Spleen (tissue), 11 donors: ENCODE data around the gene MS4A13. TPM values are rescaled to one million over a fixed set of nuclear protein-coding genes. Genes with fewer than 3 reads are reported as not detected.
"Not testable (repeated sequence)": the region's sequence is repeated elsewhere in the genome, so short reads cannot be mapped to it uniquely, and the experiment has no call there.

Experiments
- DNase-seq: peaks from one replicate; pipeline ENCODE4 v3.0.0-alpha.2; 2020
- H3K27ac ChIP-seq, 8 donors: fragments of 200-600 bp; sonication (generic) in 7 of 8; 1 replicate in 4 of 8; 2 replicates in 4 of 8; pipeline versions ENCODE4 v1.5.0 to v1.8.0; 2016 to 2021; ENCODE audit warnings: inconsistent platforms in 4 of 8, mild to moderate bottlenecking in 4 of 8, moderate library complexity in 1 of 8
- H3K27me3 ChIP-seq, 7 donors: fragments of 200-600 bp; sonication (generic) in 6 of 7; replicated peaks in 1 of 7; 1 replicate in 4 of 7; 2 replicates in 3 of 7; pipeline versions ENCODE4 v1.5.0 to v1.8.0; 2016 to 2021; ENCODE audit warnings: inconsistent platforms in 3 of 7, mild to moderate bottlenecking in 1 of 7
- H3K36me3 ChIP-seq, 6 donors: fragments of 200-600 bp; sonication (generic) in 5 of 6; 1 replicate in 4 of 6; 2 replicates in 2 of 6; pipeline versions ENCODE4 v1.5.0 to v1.8.0; 2016 to 2021; ENCODE audit warnings: inconsistent platforms in 2 of 6
- H3K4me1 ChIP-seq, 6 donors: fragments of 200-600 bp; sonication (generic) in 5 of 6; 1 replicate in 3 of 6; 2 replicates in 3 of 6; pipeline versions ENCODE4 v1.5.0 to v1.8.0; 2016 to 2021; ENCODE audit warnings: inconsistent platforms in 3 of 6
- H3K4me3 ChIP-seq, 8 donors: fragments of 200-600 bp; sonication (generic) in 7 of 8; 1 replicate in 4 of 8; 2 replicates in 4 of 8; pipeline versions ENCODE4 v1.5.0 to v1.8.0; 2016 to 2021; ENCODE audit warnings: inconsistent platforms in 4 of 8, mild to moderate bottlenecking in 4 of 8, moderate library complexity in 2 of 8
- H3K9me3 ChIP-seq, 8 donors: fragments of 200-600 bp; sonication (generic) in 7 of 8; 1 replicate in 4 of 8; 2 replicates in 4 of 8; pipeline versions ENCODE4 v1.5.0 to v1.8.0; 2016 to 2021; ENCODE audit warnings: inconsistent platforms in 4 of 8
- CTCF ChIP-seq, 11 experiments: fragments of 200-600 bp in 7 of 11; fragments of 450-650 bp in 4 of 11; sonication (generic) in 4 of 11; IDR thresholded peaks in 8 of 11; conservative IDR thresholded peaks in 3 of 11; 1 replicate in 7 of 11; 2 replicates in 4 of 11; pipeline versions ENCODE4 v1.4.0 to v1.8.0; 2016 to 2021; ENCODE audit warnings: antibody characterized with exemption in 11 of 11, inconsistent platforms in 4 of 11, mild to moderate bottlenecking in 1 of 11
- POLR2A ChIP-seq, 3 donors: fragments of 450-650 bp; IDR thresholded peaks; one replicate each; pipeline ENCODE4 v1.5.1; 2017; ENCODE audit warnings: antibody characterized with exemption in 3 of 3, mild to moderate bottlenecking in 1 of 3
- POLR2AphosphoS5 ChIP-seq, 3 donors: sonication (generic); formaldehyde crosslinking; IDR thresholded peaks; one replicate each; pipeline ENCODE4 v1.5.1; 2017; ENCODE audit warnings: antibody characterized with exemption in 3 of 3
- WGBS, 5 donors: extraction: QIAGEN DNeasy Blood & Tissue Kit in 3 of 5; methylation state at CpG; one replicate each; pipeline versions ENCODE4 v1.1.5 to v1.1.7; 2013 to 2018; 5-methylcytosine and 5-hydroxymethylcytosine counted together
- intact Hi-C: fragments of 100-400 bp; cut with DNase I; formaldehyde crosslinking; loops from one replicate; pipeline ENCODE4 v1.15.0; 2023; ENCODE audit warnings: low total_unique reads
- polyA plus RNA-seq, 3 donors: library from polyadenylated mRNA; stranded (reverse); fragments of 200-250 nt; gene quantifications; one replicate each; pipeline ENCODE4 v1.2.1, GENCODE V29; 2013
- total RNA-seq, 7 donors: library from RNA; depleted of rRNA in 3 of 7; stranded (reverse); fragments of >200 nt in 3 of 7; fragmentation: NEBNext Ultra II Directional in 4 of 7; extraction: Animal tissue kit (Norgen Biotek cat#: 25700) in 4 of 7; gene quantifications; one replicate each; pipeline versions ENCODE4 v1.1.0 to v1.2.1, GENCODE V29; 2016 to 2021
- donor health status: healthy with polysubstance abuse.
- donor health status: DM: no; HTN: no; CAD: no; lungs with moderate emphysema.
- donor health status: DM: no; HTN: no; CAD: no.
- donor health status: Bipolar disorder and iron deficiency.
- donor health status: healthy.
- donor health status: DM: no; HTN: no; CAD: no.
- donor health status: DM: yes; HTN: yes; CAD: no.

Gene MS4A13
- total and polyA plus RNA-seq, 10 donors: not detected

- H3K9me3 ChIP-seq: no peaks in the 10 kb centered on the region
- DNase-seq: no peak
- H3K4me3 ChIP-seq: no peak overlapping the region
- H3K4me1 ChIP-seq: peaks cover 0 to 9% (median 0%) of the 10 kb centered on the region in 6 donors
- intact Hi-C loops: no loop called here
- no peaks in the 10 kb centered on the region for H3K36me3 ChIP-seq
- no peak for TF ChIP-seq POLR2AphosphoS5 (IDR thresholded peaks at IDR 0.05)
- TF ChIP-seq POLR2A (IDR thresholded peaks at IDR 0.05): no peak
- TF ChIP-seq CTCF (IDR thresholded peaks at IDR 0.05 in 8 of 11, conservative IDR thresholded peaks at IDR 0.05 in 3 of 11): no peak
- H3K27ac ChIP-seq: no peak overlapping the region
- 73 to 86% (median 81%) methylated on average over 3 of the region's 3 CpGs for WGBS, 5 donors
- no peaks in the 10 kb centered on the region for H3K27me3 ChIP-seq
These were observed 10.8 kb upstream of the MS4A13 start for GRCh38 chr11:60504219-60504905.

GRCh38 chr11:60509609-60510008 lies 5.6 kb upstream of the MS4A13 start:
- 75 to 84% (median 81%) methylated on average over 9 to 15 of the region's 15 CpGs for WGBS, 5 donors
- H3K27me3 ChIP-seq, H3K36me3 ChIP-seq, intact Hi-C loops, H3K9me3 ChIP-seq, DNase-seq, H3K27ac ChIP-seq, H3K4me3 ChIP-seq, H3K4me1 ChIP-seq: not testable (repeated sequence)

- H3K9me3 ChIP-seq, DNase-seq, intact Hi-C loops, H3K27ac ChIP-seq, H3K36me3 ChIP-seq, H3K4me1 ChIP-seq, H3K27me3 ChIP-seq, H3K4me3 ChIP-seq: not testable (repeated sequence)
- 85 to 100% (median 93%) methylated on average over 3 to 28 of the region's 28 CpGs for WGBS, 5 donors
These were observed 5.0 kb upstream of the MS4A13 start for GRCh38 chr11:60510209-60510608.

GRCh38 chr11:60511393-60511792 lies 3.8 kb upstream of the MS4A13 start:
- WGBS, 5 donors: 45 to 58% (median 52%) methylated on average over 6 of the region's 6 CpGs
- no peaks in the 10 kb centered on the region for H3K9me3 ChIP-seq
- no peak overlapping the region for H3K4me3 ChIP-seq
- TF ChIP-seq POLR2AphosphoS5 (IDR thresholded peaks at IDR 0.05) (no peak), CTCF (IDR thresholded peaks at IDR 0.05 in 8 of 11, conservative IDR thresholded peaks at IDR 0.05 in 3 of 11) (no peak), POLR2A (IDR thresholded peaks at IDR 0.05) (no peak)
- peaks cover 0 to 5% (median 0%) of the 10 kb centered on the region in 6 donors for H3K4me1 ChIP-seq
- H3K36me3 ChIP-seq: no peaks in the 10 kb centered on the region
- H3K27ac ChIP-seq: no peak overlapping the region
- intact Hi-C loops: no loop called here
- H3K27me3 ChIP-seq: peaks cover 0 to 4% (median 0%) of the 10 kb centered on the region in 7 donors
- no peak for DNase-seq

DNA sequence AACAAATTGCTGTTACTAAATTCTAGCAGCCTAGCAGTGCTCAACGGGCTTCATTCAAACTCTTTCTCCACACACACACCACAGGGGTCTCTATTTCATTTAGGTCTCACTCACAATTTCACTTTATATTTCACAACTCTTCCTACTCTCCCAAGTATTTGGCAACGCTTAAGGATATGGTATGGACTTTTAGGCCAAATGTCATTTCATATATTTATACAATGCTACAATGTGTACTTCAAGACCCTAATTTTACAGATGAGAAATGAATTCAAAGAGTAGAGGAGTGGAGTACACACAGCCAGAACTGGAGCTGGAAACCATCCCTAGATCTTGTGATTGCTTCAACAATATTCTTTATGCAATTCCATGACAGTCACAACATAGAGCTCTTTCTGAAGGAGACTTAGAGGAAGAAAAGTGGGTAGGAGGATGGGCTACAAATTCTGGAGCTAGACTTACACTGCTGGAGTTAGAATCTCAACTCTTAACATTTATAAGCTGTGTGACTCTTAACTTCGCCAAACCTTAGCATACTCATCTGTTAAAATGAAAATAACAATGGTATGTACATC lies 2.5 kb upstream of the MS4A13 start:
- no peak overlapping the region for H3K27ac ChIP-seq
- WGBS, 5 donors: 61 to 85% (median 70%) methylated on average over 3 of the region's 3 CpGs
- DNase-seq: no peak

More for the DNA sequence above, 2.5 kb upstream of the MS4A13 start:
- TF ChIP-seq POLR2AphosphoS5 (IDR thresholded peaks at IDR 0.05): no peak
- TF ChIP-seq CTCF (IDR thresholded peaks at IDR 0.05 in 8 of 11, conservative IDR thresholded peaks at IDR 0.05 in 3 of 11): no peak
- TF ChIP-seq POLR2A (IDR thresholded peaks at IDR 0.05): no peak
- H3K9me3 ChIP-seq: no peaks in the 10 kb centered on the region
- peaks cover 0 to 5% (median 0%) of the 10 kb centered on the region in 6 donors for H3K4me1 ChIP-seq
- intact Hi-C loops: no loop called here
- H3K27me3 ChIP-seq: peaks cover 0 to 4% (median 0%) of the 10 kb centered on the region in 7 donors
- no peak overlapping the region for H3K4me3 ChIP-seq
- no peaks in the 10 kb centered on the region for H3K36me3 ChIP-seq
